Measurements from ENCODE around the gene MICAL1.

MICAL1 gene

GRCh38 chr6:109429496-109429895 is 26.1 kb downstream of the MICAL1 start:
- DNase-seq (ENCODE audit: low read depth in 2 of 2) = no peak

- DNase-seq (ENCODE audit: low read depth in 2 of 2) = no peak
Measured at GRCh38 chr6:109428889-109429477, 26.6 kb downstream of the MICAL1 start.

GRCh38 chr6:109424946-109425345 is 30.6 kb downstream of the MICAL1 start:
- DNase-seq (ENCODE audit: low read depth in 2 of 2) = no peak

- no peak for DNase-seq (ENCODE audit: low read depth in 2 of 2)
Measured at GRCh38 chr6:109421184-109421583, 34.4 kb downstream of the MICAL1 start.

GRCh38 chr6:109420751-109421150 is 34.8 kb downstream of the MICAL1 start:
- DNase-seq (ENCODE audit: low read depth in 2 of 2) = no peak

- DNase-seq (ENCODE audit: low read depth in 2 of 2) = no peak
Measured at GRCh38 chr6:109417646-109418045, 37.9 kb downstream of the MICAL1 start.

GRCh38 chr6:109411034-109411433 is 44.5 kb downstream of the MICAL1 start:
- DNase-seq (ENCODE audit: low read depth in 2 of 2) = no peak

- no peak for DNase-seq (ENCODE audit: low read depth in 2 of 2)
Measured at GRCh38 chr6:109406196-109406595, 49.4 kb downstream of the MICAL1 start.

GRCh38 chr6:109397020-109397419 is 58.6 kb downstream of the MICAL1 start:
- DNase-seq (ENCODE audit: low read depth in 2 of 2) = no peak

GRCh38 chr6:109396046-109396718 is 59.4 kb downstream of the MICAL1 start:
- DNase-seq (ENCODE audit: low read depth in 2 of 2) = no peak

Data from stimulated activated CD4-positive, alpha-beta T cell treated with anti-CD3 and anti-CD28 coated beads, Interleukin-15, amount 100 ng/mL, for 48 hours (primary cell).